DND-41 (cell line): ENCODE results near the gene CALCOCO1.

Source experiments
- ATAC-seq: fragments of 200-7000 bp; cut with Tn5 transposase; 3 replicates; pipeline ENCODE4 v1.9.1; 2021; ENCODE audit warnings: low read depth; ENCODE audit not compliant: insufficient read depth
- DNase-seq: peaks from one replicate; pipeline ENCODE4 v3.0.0-alpha.2; 2020
- H2AFZ ChIP-seq: 2 replicates; pipeline ENCODE4 v1.6.0; 2012; ENCODE audit warnings: low read depth, low read length
- H3K27ac ChIP-seq: 2 replicates; pipeline ENCODE4 v1.5.1; 2012; ENCODE audit warnings: low read length, inconsistent platforms
- H3K27me3 ChIP-seq: fragments of 200-600 bp; sonication (generic); 2 replicates; pipeline ENCODE4 v1.6.0; 2012; ENCODE audit warnings: low read length, mild to moderate bottlenecking, inconsistent platforms; ENCODE audit not compliant: insufficient read depth, poor library complexity
- H3K36me3 ChIP-seq: 2 replicates; pipeline ENCODE4 v1.5.1; 2012; ENCODE audit warnings: low read length, inconsistent platforms; ENCODE audit not compliant: insufficient read depth
- H3K4me1 ChIP-seq: 2 replicates; pipeline ENCODE4 v1.5.1; 2012; ENCODE audit warnings: mild to moderate bottlenecking, low read length; ENCODE audit not compliant: insufficient read depth
- H3K4me2 ChIP-seq: 2 replicates; pipeline ENCODE4 v1.6.0; 2012; ENCODE audit warnings: mild to moderate bottlenecking, moderate library complexity, low read length, inconsistent platforms; ENCODE audit not compliant: insufficient read depth
- H3K4me3 ChIP-seq, 2 experiments: fragments of 200-600 bp in 1 of 2; shearing (Covaris generic) in 1 of 2; 2 replicates each; pipeline ENCODE4 v1.5.1; 2012 to 2016; ENCODE audit warnings: inconsistent platforms in 2 of 2, low read length in 2 of 2, mild to moderate bottlenecking in 2 of 2, low read depth in 1 of 2, moderate library complexity in 1 of 2
- H3K79me2 ChIP-seq: 2 replicates; pipeline ENCODE4 v1.6.0; 2012; ENCODE audit warnings: low read length, inconsistent platforms; ENCODE audit not compliant: insufficient read depth
- H3K9ac ChIP-seq: 2 replicates; pipeline ENCODE4 v1.6.0; 2012; ENCODE audit warnings: low read depth, mild to moderate bottlenecking, inconsistent platforms, low read length, moderate library complexity
- H3K9me3 ChIP-seq: 2 replicates; pipeline ENCODE4 v1.5.1; 2012; ENCODE audit warnings: low read length, moderate library complexity, mild to moderate bottlenecking, inconsistent platforms; ENCODE audit not compliant: insufficient read depth, severe bottlenecking
- H4K20me1 ChIP-seq: 2 replicates; pipeline ENCODE4 v1.6.0; 2012; ENCODE audit warnings: low read length; ENCODE audit not compliant: insufficient read depth
- EZH2 ChIP-seq: IDR thresholded peaks from 3 replicates; pipeline ENCODE4 v1.6.1; 2012; ENCODE audit warnings: borderline replicate concordance, low read depth, mild to moderate bottlenecking, moderate library complexity, low read length, inconsistent platforms; ENCODE audit not compliant: severe bottlenecking
- TF ChIP-seq, protein P1 (sequence below): IDR thresholded peaks from 2 replicates; pipeline ENCODE4 v1.5.1; 2012; ENCODE audit warnings: borderline replicate concordance, low read length, moderate library complexity, mild to moderate bottlenecking; ENCODE audit not compliant: poor library complexity, severe bottlenecking; ENCODE audit errors: extremely low read depth

The CALCOCO1 gene

DNA sequence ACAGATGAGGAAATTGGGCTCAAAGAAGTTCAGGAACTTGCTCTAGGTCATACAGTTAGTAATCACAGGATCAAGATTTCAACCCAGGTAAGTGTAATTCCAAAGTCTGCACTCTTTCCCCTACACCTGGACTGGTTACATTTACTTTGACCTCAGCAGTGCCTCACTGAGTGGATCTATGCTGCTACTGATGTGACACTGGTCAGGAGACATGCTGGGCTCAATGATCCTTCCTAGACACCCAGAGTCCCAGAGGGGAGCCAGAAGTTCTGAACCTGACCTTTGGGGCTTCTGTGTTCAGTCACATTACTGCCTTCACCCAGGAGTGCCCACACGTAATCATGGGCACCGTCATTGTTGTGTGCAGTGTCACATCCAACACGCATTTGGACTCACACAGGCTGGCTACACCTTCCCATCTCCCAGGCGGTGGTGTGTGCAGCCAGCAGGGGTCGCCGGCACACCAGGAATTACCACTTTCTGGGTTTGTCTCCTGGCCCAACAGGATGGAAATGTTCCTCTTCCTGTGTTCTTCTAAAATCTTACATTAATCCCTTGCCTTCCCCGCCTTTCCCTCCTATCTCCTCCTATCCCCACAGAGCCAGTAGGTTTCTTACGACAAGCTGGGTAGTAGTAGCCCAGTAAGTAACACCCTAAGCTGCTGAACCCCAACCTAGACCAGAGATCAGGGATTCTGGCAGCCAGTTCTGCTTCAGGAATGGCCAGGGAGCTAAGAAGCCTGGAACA lies 25.6 kb downstream of the CALCOCO1 start:
- H2AFZ ChIP-seq, result no peak overlapping the region
- H3K36me3 ChIP-seq, result no peaks in the 10 kb centered on the region
- no peak overlapping the region for H3K4me3 ChIP-seq
- peaks cover 56% of the 10 kb centered on the region for H3K27me3 ChIP-seq
- TF ChIP-seq EZH2, result no peak
- TF ChIP-seq, protein P1, sequence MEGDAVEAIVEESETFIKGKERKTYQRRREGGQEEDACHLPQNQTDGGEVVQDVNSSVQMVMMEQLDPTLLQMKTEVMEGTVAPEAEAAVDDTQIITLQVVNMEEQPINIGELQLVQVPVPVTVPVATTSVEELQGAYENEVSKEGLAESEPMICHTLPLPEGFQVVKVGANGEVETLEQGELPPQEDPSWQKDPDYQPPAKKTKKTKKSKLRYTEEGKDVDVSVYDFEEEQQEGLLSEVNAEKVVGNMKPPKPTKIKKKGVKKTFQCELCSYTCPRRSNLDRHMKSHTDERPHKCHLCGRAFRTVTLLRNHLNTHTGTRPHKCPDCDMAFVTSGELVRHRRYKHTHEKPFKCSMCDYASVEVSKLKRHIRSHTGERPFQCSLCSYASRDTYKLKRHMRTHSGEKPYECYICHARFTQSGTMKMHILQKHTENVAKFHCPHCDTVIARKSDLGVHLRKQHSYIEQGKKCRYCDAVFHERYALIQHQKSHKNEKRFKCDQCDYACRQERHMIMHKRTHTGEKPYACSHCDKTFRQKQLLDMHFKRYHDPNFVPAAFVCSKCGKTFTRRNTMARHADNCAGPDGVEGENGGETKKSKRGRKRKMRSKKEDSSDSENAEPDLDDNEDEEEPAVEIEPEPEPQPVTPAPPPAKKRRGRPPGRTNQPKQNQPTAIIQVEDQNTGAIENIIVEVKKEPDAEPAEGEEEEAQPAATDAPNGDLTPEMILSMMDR, result peak; percentile 98
- H3K27ac ChIP-seq, result no peak overlapping the region
- H3K9ac ChIP-seq, result no peak overlapping the region
- no peaks in the 10 kb centered on the region for H3K79me2 ChIP-seq
- no peaks in the 10 kb centered on the region for H4K20me1 ChIP-seq
- no peaks in the 10 kb centered on the region for H3K4me1 ChIP-seq
- H3K9me3 ChIP-seq, result no peaks in the 10 kb centered on the region
- peak; percentile 78 for DNase-seq
- H3K4me2 ChIP-seq, result no peak overlapping the region
- peak; percentile 99 for ATAC-seq

DNA sequence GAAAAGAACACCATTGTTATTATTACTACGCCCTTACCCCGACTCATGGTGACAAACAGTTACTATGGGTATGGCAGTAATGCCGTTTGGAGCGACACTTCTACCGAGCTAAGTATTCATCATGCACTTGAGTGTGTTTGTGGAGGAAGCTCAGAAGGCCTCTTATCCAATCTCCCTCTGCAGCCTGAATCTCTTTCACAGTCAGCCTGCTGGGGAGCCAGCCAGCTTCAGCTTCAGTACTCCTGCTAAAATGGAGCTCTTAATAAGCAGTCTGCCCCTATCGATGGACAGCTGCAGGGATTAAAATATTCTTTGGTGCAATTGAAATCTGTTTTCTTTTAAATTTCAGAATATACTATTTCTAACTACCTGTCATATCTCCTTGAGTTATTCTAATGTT lies 26.7 kb downstream of the CALCOCO1 start:
- no peaks in the 10 kb centered on the region for H3K9me3 ChIP-seq
- no peak overlapping the region for H2AFZ ChIP-seq
- no peaks in the 10 kb centered on the region for H3K4me1 ChIP-seq
- H3K4me3 ChIP-seq, result no peak overlapping the region
- H3K79me2 ChIP-seq, result no peaks in the 10 kb centered on the region
- no peak for DNase-seq
- H4K20me1 ChIP-seq, result no peaks in the 10 kb centered on the region
- no peak overlapping the region for H3K9ac ChIP-seq
- no peak for ATAC-seq
- no peak for TF ChIP-seq EZH2
- TF ChIP-seq, protein P1, result no peak
- H3K27me3 ChIP-seq, result peaks cover 63% of the 10 kb centered on the region
- H3K36me3 ChIP-seq, result no peaks in the 10 kb centered on the region
- H3K4me2 ChIP-seq, result no peak overlapping the region
- no peak overlapping the region for H3K27ac ChIP-seq

DNA sequence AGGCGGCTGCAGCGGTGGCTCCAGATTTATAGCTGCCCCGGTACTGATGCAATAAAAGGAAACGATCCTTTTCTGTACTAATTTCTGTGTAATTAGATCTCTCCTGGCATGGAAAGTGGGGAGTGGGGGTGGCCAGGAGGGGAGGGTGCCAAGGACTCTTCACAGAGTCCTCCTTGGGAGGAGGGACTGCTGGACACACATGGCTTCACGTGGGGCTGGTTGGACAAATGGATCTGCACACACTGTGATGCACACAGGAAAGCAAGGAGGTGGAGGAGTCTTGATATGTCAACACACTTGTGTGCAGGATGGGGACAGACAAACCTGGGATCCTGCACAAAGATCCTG lies 27.6 kb downstream of the CALCOCO1 start:
- H3K4me2 ChIP-seq, result no peak overlapping the region
- no peaks in the 10 kb centered on the region for H3K79me2 ChIP-seq
- no peak for ATAC-seq
- no peaks in the 10 kb centered on the region for H4K20me1 ChIP-seq
- no peaks in the 10 kb centered on the region for H3K9me3 ChIP-seq
- no peak overlapping the region for H3K4me3 ChIP-seq
- H3K9ac ChIP-seq, result no peak overlapping the region
- TF ChIP-seq, protein P1, result no peak
- no peak for TF ChIP-seq EZH2
- H3K27me3 ChIP-seq, result peaks cover 68% of the 10 kb centered on the region
- no peak overlapping the region for H2AFZ ChIP-seq
- no peak for DNase-seq
- no peak overlapping the region for H3K27ac ChIP-seq
- H3K4me1 ChIP-seq, result no peaks in the 10 kb centered on the region
- no peaks in the 10 kb centered on the region for H3K36me3 ChIP-seq
